Measurements from ENCODE around the gene PMEL.
"Not testable (repeated sequence)": the region's sequence is repeated elsewhere in the genome, so short reads cannot be mapped to it uniquely, and the experiment has no call there.

Gene PMEL

DNA sequence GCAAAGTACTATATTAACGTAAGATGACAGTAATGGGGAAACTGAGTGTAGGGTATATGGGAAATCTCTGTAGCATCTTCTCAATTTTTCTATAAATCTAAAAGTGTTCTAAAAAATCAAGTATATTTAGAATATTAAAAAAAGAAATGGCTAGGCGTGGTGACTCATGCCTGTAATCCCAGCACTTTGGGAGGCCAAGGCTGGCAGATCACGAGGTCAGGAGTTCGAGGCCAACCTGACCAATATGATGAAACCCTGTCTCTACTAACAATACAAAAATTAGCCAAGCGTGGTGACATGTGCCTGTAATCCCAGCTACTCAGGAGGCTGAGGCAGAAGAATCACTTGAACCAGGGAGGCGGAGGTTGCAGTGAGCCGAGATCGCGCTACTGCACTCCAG, 42.2 kb downstream of the PMEL start:
- DNase-seq (ENCODE audit: low read depth, low spot score): not testable (repeated sequence)

DNA sequence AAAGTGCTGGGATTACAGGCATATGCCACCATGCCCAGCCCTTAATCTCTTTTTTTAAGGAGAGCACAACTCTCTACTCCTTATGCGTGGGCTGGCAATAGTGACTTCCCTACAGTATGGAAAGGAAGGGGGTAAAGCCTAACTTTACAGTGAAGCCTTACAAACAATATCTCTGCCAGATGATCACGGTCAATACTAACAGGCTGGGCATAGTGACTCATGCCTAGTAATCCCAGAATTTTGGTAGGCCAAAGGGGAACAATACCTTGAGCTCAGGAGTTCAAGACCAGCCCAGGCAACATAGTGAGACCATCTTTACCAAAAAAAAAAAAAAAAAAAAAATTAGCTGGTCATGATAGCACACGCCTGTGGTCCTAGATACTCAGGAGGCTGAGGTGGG, 43.7 kb downstream of the PMEL start:
- DNase-seq (ENCODE audit: low read depth, low spot score): no peak

DNA sequence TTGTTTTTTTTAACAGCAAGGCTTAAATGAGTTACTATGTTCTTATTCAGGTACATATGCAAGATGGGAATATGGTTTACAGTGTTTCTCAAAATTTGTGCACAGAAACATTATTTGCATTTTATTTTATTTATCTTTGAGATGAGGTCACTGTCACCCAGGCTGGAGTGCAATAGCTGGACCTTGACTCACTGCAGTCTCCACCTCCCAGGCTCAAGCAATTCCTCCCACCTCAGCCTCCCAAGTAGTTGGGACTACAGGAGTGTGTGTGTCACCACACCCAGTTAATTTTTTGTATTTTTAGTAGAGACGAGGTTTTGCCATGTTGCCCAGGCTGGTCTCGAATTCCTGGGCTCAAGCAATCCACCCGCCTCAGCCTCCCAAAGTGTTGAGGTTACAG, 46.8 kb downstream of the PMEL start:
- not testable (repeated sequence) for DNase-seq (ENCODE audit: low read depth, low spot score)

DNA sequence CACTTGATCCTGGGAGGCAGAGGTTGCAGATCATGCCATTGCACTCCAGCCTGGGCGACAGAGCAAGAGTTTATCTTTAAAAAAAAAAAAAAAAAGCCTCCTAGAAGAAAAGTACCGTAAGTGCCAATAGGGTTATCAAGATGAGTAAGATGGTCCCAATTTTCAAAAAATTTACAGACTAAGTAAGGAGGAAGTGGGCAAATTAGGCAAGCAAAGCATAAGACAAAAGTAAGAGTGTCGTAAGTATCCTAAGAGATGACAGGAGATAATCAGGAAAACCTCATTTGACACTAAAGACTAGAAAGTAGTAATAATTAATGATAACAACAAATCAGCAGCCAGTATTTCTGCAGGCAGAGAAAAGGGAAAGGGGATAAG, 50.4 kb downstream of the PMEL start:
- no peak for DNase-seq (ENCODE audit: low read depth, low spot score)

DNA sequence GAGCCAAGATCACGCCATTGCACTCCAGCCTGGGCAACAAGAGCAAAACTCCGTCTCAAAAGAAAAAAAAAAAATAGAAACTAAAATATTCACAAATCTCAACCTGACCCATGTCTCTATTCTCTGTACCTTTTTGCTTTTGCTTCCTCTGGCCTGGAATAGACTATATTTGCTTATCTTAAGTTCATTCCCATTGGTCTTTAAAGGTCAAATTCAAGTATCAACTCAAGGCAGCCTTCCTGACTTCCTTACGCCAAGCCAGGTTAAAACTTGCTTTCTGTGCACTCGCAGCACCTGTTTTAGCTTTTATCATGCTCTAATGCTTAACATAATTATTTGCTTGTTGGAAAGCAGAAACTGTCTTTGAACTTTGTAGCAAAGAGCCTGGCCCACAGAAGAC, 52.9 kb downstream of the PMEL start:
- no peak for DNase-seq (ENCODE audit: low read depth, low spot score)

DNA sequence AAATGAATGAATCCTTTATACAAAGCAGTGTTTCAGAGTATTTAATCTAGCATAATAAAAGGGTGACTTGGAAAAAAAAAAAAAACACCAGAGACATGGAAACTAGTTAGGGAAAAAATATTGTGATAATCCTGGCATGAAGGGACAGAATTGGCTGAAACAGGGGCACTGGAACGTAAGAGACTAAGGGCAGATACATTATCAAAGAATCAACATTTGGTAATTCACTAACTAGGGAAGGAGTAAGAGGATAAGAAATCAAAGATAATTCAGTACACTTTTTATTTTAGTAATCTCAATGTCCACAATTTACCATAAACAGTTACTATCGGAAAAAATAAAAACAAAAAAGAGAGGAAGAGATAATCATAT, 56.3 kb downstream of the PMEL start:
- no peak for DNase-seq (ENCODE audit: low read depth, low spot score)

DNA sequence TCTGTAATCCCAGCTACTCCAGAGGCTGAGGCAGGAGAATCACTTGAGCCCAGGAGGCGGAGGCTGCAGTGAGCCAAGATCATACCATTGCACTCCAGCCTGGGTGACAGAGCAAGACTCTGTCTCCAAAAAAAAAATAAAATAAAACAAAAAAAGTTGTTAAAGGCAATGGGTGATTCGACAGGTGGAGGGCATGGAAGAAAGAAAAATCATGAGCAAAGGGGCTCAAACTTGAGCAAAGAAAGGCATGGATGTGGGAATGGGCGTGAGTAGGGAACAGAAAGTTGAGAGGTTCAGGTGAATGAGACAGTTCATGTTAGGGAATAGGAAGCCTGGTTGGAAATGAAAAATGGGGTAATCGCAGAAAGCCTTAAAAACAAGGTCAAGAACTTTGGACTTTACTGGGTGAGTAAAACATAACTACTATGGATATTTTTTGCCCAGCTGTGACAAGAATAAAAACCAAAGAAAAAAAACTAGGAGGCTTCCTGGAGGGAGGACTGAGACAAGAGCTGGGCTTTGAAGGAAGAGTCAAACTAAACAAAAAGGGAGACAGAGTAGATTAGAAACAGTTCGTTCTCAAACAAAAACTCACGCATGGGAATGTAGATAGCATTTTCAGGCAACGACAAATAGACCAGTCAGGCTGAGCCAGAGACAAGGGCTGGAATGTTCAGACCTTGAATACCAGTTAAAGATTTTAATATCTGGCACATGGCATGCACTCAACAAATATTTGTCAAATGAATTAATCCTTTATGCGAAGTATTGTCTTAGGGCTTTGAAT, 56.9 kb downstream of the PMEL start:
- no peak for DNase-seq (ENCODE audit: low read depth, low spot score)

DNA sequence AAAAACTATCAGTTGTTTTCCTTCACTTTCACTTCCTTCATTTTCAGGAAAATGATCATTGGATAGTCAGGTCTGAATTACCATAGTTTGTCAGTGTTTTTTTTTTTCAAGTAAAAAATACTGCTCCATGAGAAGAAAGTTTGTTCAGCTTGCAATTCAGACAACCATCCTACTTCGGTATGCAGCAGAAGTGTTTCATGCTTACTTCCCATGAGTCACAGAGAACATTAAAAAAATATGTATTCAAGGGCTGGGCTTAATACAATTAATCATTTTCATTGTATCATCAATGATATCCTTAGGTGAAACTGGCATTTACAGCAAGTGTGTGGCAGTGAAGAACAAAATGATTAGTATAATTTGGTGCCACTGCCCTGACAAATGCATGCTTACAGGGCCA, 59.8 kb downstream of the PMEL start:
- no peak for DNase-seq (ENCODE audit: low read depth, low spot score)
